Measurements from ENCODE around the gene CLMN. TPM values are rescaled to one million over a fixed set of nuclear protein-coding genes. Genes with fewer than 3 reads are reported as not detected.

CLMN gene
- total and polyA plus RNA-seq, 2 of the 4 experiments (the other 2 are of a cell fraction), result 0.10 to 0.18 TPM

- intact Hi-C loops (cut with micrococcal nuclease), result no loop called here
- Histone ChIP-seq H3K9ac (ENCODE audit: low read depth, low read length) (no peak overlapping the region), H2BK120ac (ENCODE audit: low read depth, low read length) (no peak overlapping the region), H4K20me1 (ENCODE audit: insufficient read depth, low read length) (no peaks in the 10 kb centered on the region), H4K91ac (ENCODE audit: insufficient read depth, low read depth, low read length) (no peak overlapping the region), H3K56ac (ENCODE audit: extremely low read depth, insufficient read depth, low read length) (no peak overlapping the region), H3K4me3 (ENCODE audit: insufficient read depth, low read depth, low read length) (no peak overlapping the region), H3K4ac (ENCODE audit: low read depth, low read length) (no peak overlapping the region), H3K14ac (replicated peaks; ENCODE audit: low read depth, low read length) (no peak overlapping the region), H3K27ac (ENCODE audit: insufficient read depth, low read length) (no peak overlapping the region), H2AFZ (replicated peaks; ENCODE audit: low read length, poor library complexity) (no peak overlapping the region), H4K5ac (ENCODE audit: low read depth, low read length) (no peak overlapping the region), H3K9me3 (ENCODE audit: control insufficient read depth, insufficient read depth, low read length) (no peaks in the 10 kb centered on the region), H2BK5ac (ENCODE audit: low read depth, low read length, poor library complexity, severe bottlenecking) (no peak overlapping the region), H2AK9ac (replicated peaks; ENCODE audit: low read depth, low read length, poor library complexity) (no peak overlapping the region), H3K36me3 (ENCODE audit: control insufficient read depth, insufficient read depth, low read length) (no peaks in the 10 kb centered on the region), H3K27me3 (ENCODE audit: control insufficient read depth, insufficient read depth, low read length) (no peaks in the 10 kb centered on the region), H3K9me1 (ENCODE audit: insufficient read depth, low read length) (no peaks in the 10 kb centered on the region), H4K8ac (ENCODE audit: low read depth in 2 of 2, low read length in 2 of 2) (no peak overlapping the region), H3K79me1 (ENCODE audit: low read depth in 1 of 2, low read length in 2 of 2) (no peaks in the 10 kb centered on the region), H3K4me1 (ENCODE audit: control insufficient read depth, insufficient read depth, low read length) (peaks cover 5% of the 10 kb centered on the region; the same call in 1 of the 2 replicates), H2BK15ac (ENCODE audit: low read depth, low read length) (no peak overlapping the region), H3K23ac (ENCODE audit: low read depth, low read length) (no peak overlapping the region), H3K18ac (ENCODE audit: low read depth, low read length) (no peak overlapping the region), H3K4me2 (ENCODE audit: low read depth, low read length) (no peak overlapping the region), H2BK20ac (ENCODE audit: low read depth, low read length) (no peak overlapping the region), H2AK5ac (ENCODE audit: low read depth, low read length) (no peak overlapping the region)
- in situ Hi-C loops (cut with MboI; ENCODE audit: low sequenced_read_pairs), result no loop called here
- ChIA-PET POLR2A (ENCODE audit: unreplicated experiment) (no interaction called here), CTCF (no interaction called here)
- no TSS peak for BruUV-seq (replicated peaks)
- ATAC-seq (ENCODE audit: low read depth) (no peak), DNase-seq (no peak)
- no CpG with 5 or more reads among the region's 2 CpGs for WGBS, 2 experiments (ENCODE audit: extremely low coverage in 2 of 2, insufficient read length in 1 of 2)
- dilution Hi-C loops (cut with HindIII; ENCODE audit: low sequenced_read_pairs, unreplicated experiment), result no loop called here
- no peak for TF ChIP-seq USF2 (IDR thresholded peaks at IDR 0.05; ENCODE audit: low read depth, low read length)
- TF ChIP-seq RAD21 (IDR thresholded peaks at IDR 0.05; ENCODE audit: low read length), result no peak
- TF ChIP-seq ELK1 (IDR thresholded peaks at IDR 0.05; ENCODE audit: borderline replicate concordance, low read depth, low read length), result no peak
- no peak for TF ChIP-seq RFX5 (IDR thresholded peaks at IDR 0.05; ENCODE audit: low read depth, low read length)
- TF ChIP-seq FOS (IDR thresholded peaks at IDR 0.05; ENCODE audit: low read depth, low read length), result no peak
- TF ChIP-seq NFE2L2 (IDR thresholded peaks at IDR 0.05; ENCODE audit: low read depth, low read length), result no peak
- no peak for TF ChIP-seq CHD1 (IDR thresholded peaks at IDR 0.05; ENCODE audit: low read depth, low read length)
- TF ChIP-seq CTCF (conservative IDR thresholded peaks at IDR 0.05; ENCODE audit: low read depth, low read length), result no peak
- TF ChIP-seq MAZ (IDR thresholded peaks at IDR 0.05; ENCODE audit: borderline replicate concordance, low read depth, low read length), result no peak
- no peak for TF ChIP-seq BHLHE40 (IDR thresholded peaks at IDR 0.05; ENCODE audit: low read depth, low read length)
- TF ChIP-seq MXI1 (IDR thresholded peaks at IDR 0.05; ENCODE audit: borderline replicate concordance, low read depth, low read length), result no peak
- no peak for TF ChIP-seq POLR2A (IDR thresholded peaks at IDR 0.05; ENCODE audit: low read depth, low read length)
- TF ChIP-seq RCOR1 (IDR thresholded peaks at IDR 0.05; ENCODE audit: insufficient replicate concordance, low read length), result no peak
- TF ChIP-seq MAFK (IDR thresholded peaks at IDR 0.05; ENCODE audit: low read depth, low read length), result no peak
- TF ChIP-seq CEBPB (IDR thresholded peaks at IDR 0.05; ENCODE audit: low read depth, low read length), result no peak
Observed at GRCh38 chr14:95269493-95269892, 50.2 kb downstream of the CLMN start.

Measured in IMR-90 (cell line).